KOPT-K1 (cell line): Measurements from ENCODE around the gene ASPSCR1.

Experiments
- H3K27ac ChIP-seq: fragments of 200-600 bp; sonication (generic); 2 replicates; pipeline ENCODE4 v1.5.1; 2016; ENCODE audit warnings: antibody characterized with exemption, mild to moderate bottlenecking, low read depth, low read length; ENCODE audit not compliant: poor library complexity, severe bottlenecking
- H3K36me3 ChIP-seq: fragments of 200-600 bp; sonication (generic); 2 replicates; pipeline ENCODE4 v1.5.1; 2017; ENCODE audit warnings: antibody characterized with exemption, mild to moderate bottlenecking, low read length, moderate library complexity; ENCODE audit not compliant: insufficient read depth
- H3K9me3 ChIP-seq: fragments of 200-600 bp; sonication (generic); 2 replicates; pipeline ENCODE4 v1.5.1; 2017; ENCODE audit warnings: antibody characterized with exemption, low read length, mild to moderate bottlenecking; ENCODE audit not compliant: insufficient read depth, poor library complexity, severe bottlenecking

ASPSCR1 gene

GRCh38 chr17:81962499-81963441, 14.7 kb upstream of the ASPSCR1 start:
- Histone ChIP-seq H3K9me3 (no peaks in the 10 kb centered on the region), H3K36me3 (no peaks in the 10 kb centered on the region), H3K27ac (no peak overlapping the region)

DNA sequence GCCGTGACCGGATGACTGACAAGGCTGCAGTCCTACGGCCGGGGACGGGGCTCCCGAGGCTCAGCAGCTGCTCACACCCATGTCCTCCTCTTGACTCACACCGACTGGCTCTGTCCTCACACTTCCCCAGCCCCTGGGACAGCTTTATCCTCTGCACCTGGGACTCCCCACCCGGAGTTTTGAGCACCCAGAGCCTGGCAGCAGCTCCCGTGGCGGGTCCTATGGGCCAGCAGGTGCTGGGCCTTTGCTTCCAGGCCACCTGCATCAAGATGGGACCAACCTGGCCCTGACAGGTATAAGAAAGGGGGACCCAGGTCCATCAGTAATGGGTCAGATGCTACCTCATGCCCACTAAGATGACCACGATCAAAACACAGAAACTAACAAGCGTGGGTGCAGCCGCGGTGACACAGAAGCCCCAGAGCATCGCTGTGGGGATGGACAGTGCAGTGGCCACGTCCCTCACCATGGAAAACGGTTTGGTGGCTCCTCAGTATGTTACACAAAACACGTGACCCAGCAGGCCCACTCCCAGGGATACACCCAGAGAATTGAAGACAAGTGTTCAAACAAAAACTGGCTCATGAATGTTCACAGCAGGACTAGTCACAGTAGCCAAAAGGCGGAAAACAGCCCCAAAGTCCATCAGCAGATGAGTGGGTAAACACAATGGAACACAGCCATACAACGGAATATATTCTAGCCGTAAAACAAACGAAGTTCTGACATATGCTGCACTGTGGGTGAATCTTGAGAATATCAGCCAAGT, 13.2 kb upstream of the ASPSCR1 start:
- H3K27ac ChIP-seq: no peak overlapping the region
- no peaks in the 10 kb centered on the region for H3K9me3 ChIP-seq
- no peaks in the 10 kb centered on the region for H3K36me3 ChIP-seq

DNA sequence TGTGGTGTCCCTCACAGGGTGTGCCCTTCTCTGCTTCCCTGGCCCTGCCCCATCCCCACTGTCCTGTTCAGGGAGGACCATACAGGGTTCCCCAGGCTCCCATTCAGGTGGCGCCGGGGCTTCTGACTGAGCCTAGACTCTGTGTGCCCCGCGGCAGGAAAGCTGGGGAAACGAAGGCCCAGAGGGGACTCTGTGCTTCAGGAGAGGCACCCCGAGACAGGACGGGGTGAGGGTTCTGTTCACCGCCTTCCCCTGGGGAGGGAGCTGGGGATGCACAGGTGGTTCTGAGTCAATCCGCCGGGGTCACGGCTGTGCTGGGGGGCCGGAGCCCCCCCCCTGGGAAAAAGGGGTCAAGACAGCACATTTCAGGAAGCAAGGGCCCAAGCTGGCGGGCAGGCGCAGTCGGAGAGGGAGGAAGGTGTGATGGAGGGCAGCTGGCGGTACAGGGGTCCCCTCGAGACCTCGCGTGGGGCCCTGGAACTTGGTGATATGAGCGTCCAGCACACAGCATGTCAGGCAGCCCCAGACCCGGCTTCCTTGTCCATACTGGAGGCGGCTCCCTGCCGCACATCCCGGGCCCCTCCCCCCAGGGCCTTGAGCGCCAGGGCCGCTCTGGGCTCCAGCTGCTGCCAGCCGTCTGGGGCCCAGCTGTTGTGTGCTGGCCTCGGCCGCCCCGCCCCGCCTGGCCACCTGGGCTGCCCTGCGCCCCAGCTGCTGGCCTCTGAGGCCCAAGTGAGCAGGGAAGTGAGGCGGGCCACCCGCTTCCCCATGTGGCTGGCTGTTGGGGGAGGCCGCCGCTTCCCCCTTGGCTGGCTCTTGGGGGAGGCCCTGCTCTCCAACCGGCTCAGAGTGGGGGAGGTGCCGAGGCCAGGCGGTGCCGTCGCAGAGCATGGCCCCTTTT, 10.8 kb upstream of the ASPSCR1 start:
- Histone ChIP-seq H3K36me3 (no peaks in the 10 kb centered on the region), H3K27ac (no peak overlapping the region), H3K9me3 (no peaks in the 10 kb centered on the region)

DNA sequence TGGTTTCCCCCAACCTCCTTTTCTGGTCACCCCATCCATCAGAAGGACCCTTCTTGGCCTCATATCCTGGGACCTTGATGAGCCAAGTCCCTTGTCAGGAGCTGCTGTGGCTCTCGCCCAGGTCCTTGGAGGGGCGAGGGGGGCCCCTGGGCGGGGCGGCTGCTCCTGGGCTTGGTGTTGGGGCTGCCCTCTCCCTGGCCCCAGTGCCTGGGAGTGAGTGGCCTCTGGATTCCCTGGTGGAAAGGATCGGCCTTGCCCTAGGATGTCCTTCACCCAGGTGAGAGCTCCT, 10.2 kb upstream of the ASPSCR1 start:
- Histone ChIP-seq H3K36me3 (no peaks in the 10 kb centered on the region), H3K27ac (peak overlapping the region; percentile 56), H3K9me3 (peaks cover 2% of the 10 kb centered on the region)

DNA sequence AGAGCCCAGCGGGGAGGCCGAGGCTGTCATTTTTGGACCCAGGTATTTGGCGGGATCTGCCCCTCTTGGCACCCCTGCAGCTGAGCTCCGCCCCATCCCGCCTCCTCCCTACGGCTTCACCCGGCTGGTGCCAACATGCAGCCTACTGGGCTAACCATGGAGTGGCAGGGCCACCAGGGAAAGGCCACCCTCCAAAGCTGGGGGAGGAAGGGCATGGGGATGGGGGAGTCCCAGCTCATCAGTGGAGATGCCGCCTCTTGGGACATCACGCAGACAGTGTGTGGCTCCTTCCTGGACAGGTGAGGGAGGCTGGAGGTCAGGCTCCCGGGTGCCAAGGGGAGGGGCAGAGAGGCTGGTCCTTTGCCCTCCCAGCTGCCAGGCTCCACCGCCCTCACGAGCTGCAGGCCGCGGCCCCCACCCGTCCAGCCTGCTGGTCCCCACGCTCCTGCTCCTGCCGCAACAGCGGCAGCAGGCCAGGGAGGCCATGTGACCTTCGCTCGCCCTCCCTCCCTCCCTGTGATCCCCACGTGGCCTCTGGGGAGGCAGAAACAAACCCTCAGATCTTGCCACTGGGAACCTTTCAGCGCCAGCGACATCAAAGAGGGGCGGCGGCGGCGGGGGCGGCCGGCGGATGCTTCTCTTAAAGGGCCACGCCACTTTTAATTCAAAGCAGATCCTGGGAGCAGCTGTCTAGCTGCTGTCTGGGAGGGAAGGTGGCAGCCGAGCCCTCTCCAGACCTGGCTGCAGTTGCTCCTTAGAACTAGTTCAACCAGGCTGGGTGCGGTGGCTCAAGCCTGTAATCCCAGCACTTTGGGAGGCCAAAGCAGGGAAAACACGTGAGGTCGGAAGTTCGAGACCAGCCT, 9.7 kb upstream of the ASPSCR1 start:
- Histone ChIP-seq H3K27ac (peak overlapping the region; percentile 56), H3K9me3 (peaks cover 7% of the 10 kb centered on the region), H3K36me3 (no peaks in the 10 kb centered on the region)

DNA sequence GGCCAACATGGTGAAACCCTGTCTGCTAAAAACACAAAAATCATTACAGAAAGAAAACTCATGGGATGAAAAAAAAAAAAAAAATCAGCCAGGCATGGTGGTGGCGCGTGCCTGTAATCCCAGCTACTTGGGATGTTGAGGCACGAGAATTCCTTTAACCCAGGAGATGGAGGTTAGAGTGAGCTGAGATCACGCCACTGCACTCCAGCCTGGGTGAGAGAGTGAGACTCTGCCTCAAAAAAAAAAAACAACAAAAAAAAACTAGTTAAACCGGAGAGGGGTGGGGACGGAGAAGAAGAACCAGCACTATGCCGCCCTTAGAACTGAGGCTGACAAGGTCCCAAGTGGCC, 9.1 kb upstream of the ASPSCR1 start:
- H3K36me3 ChIP-seq: no peaks in the 10 kb centered on the region
- H3K9me3 ChIP-seq: peaks cover 12% of the 10 kb centered on the region
- H3K27ac ChIP-seq: peak overlapping the region; percentile 56

DNA sequence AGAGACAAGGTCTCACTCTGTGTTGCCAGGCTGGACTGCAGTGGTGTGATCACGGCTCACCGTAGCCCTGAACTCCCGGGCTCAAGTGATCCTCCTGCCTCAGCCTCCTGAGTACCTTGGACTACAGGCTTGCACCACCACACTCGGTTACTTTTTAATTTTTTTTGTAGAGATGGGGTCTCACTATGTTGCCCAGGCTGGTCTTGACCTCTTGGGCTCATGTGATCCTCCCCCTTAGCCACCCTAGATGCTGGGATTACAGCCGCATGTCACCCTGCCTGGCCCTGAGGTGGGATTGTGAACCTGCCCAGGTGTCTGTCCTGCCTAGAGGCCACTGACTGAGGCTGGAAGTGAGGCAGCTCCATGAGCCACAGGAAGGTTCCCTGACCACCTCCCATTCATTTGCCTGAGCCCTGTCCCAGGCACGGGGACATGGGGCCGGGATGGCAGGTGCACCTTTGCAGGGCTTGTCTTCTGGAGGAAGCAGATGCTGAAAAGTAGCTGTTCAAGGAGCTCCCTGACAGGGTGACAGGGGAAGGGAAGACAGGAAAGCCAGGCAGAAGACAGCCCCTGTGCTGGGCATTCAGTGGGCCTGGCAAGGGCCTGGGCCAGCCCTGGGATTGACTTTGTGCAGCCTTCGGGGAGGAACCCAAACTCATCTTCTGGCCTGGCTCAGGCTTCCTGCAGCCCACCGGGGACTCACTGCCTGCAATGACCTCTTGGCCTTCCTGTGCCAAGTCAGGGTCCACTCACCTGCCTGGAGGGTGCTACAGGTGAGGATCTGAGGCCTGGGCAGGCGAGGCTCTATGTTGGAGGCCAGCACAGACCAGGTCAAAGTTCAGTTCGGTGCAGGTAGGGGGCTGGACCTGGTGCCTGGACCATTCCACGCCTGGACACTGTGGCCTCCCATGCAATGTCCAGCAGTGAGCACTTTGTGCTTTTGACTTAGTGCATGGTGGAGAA, 8.3 kb upstream of the ASPSCR1 start:
- Histone ChIP-seq H3K27ac (no peak overlapping the region), H3K36me3 (no peaks in the 10 kb centered on the region), H3K9me3 (peaks cover 18% of the 10 kb centered on the region)

DNA sequence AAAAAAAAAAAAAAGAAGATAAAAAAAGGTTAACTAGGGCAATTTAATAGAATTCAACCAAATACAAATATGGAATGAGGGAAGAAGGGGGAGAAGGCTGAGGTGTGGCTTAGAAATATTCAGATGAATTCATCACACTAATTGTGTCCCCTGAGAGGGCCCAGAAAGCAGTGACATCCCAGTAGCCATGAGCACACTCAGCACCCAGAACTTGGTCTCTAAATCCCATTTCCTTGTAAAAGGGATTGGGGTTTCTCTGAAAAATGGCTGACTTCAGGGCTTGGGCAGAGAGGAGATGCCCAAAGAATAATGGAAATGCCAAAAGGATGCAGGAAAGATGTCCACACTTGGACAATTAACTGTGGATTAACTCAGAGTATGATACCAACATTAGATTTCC, 4.0 kb upstream of the ASPSCR1 start:
- Histone ChIP-seq H3K36me3 (no peaks in the 10 kb centered on the region), H3K27ac (no peak overlapping the region), H3K9me3 (peaks cover 20% of the 10 kb centered on the region)

DNA sequence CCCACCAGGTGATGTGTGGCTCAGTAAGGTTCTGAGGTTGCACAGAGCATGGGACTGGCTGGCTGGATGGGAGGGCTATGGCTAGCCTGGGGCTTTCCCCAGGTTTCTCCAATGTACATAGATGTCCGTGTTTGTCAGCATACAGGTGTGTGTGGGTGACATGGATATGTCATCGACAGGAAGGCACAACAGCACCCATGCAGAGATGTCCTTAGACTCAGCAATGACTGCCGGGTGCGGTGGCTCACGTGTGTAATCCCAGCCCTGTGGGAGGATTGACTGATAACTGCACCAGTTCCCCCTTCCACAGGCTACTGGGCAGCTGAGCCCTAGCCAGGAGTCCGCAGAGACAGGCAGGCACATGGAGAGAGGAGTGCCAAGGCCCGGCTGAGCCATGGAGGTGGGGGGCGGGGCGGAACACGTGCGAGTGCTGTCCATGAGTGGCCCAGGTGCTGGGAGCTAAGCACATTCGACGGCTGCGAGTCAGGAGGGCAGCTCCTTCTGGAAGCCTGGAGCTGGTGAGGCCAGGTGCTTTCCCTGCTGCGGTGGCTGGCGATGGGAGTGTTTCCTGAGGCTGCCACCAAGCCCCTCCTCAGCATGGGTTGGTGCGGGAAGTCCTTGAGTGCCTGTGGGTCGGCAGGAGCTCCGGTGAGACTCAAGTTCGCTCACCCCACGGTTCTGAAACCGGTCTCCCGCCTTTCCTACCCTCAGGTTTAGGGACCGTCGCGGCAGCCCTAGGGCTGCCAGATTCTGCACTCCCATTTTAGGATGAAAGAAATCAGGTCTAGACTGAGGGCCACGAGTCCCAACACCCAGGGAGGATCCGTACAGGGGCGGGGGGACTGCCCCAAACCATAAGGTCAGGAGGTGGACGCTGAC, 858 bp upstream of the ASPSCR1 start:
- peaks cover 20% of the 10 kb centered on the region for H3K9me3 ChIP-seq
- peaks cover 5% of the 10 kb centered on the region; the same call in 1 of the 2 replicates for H3K36me3 ChIP-seq
- H3K27ac ChIP-seq: peak overlapping the region; percentile 80

DNA sequence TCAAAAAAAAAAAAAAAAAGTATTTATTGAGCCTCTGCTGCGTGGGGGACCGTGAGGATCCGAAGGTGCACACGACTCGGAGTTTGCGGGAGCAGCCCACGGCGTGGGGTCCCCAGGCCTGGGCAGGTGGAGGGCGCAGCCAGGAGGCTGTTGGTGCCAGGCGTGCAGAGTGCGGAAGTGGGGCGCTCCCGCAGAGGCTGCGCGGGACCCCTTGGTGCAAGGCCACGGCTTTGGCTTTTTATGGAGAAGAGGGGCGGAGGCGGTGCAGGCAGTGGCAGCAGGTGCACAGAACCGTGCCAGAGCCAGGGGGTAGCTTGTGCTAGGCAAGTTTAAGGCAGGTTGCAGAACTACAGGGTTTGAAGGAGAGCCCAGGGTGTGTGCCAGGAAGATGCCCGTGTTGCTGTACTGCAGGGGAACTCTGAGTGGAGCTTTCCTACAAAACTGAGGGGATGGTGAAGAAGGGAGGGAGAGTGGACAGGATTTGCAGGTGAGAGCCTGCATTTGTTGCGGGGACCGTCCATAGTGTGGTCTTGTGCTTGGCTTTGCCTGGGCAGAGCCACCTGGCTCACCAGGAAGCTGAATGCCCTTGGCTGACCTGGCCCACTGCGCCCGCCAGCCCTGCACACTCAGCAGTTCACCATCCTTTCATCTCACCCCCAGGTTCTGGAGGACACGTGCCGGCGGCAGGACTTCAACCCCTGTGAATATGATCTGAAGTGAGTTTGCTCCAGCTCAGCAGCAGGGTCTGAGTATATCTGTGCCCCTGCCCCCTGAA, 1.3 kb downstream of the ASPSCR1 start:
- peaks cover 5% of the 10 kb centered on the region; the same call in 1 of the 2 replicates for H3K36me3 ChIP-seq
- H3K27ac ChIP-seq: no peak overlapping the region
- peaks cover 6% of the 10 kb centered on the region for H3K9me3 ChIP-seq

DNA sequence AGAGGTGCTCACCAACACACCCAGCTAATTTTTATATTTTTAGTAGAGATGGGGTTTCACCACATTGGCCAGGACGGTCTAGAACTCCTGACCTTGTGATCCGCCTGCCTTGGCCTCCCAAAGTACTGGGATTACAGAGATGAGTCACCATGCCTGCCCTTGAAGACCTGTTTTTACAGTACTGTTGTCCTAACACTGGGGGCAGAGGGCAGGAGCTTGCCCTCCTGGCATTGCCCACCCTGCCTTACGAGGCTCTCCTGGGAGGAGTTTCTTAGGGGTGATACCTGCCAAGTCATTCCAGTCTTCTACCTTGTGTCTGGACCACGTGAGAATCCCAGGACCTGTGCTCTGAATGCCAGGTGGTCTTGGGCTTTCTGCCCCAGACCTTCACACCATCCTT, 2.7 kb downstream of the ASPSCR1 start:
- no peak overlapping the region for H3K27ac ChIP-seq
- H3K36me3 ChIP-seq: peaks cover 13% of the 10 kb centered on the region
- H3K9me3 ChIP-seq: no peaks in the 10 kb centered on the region

GRCh38 chr17:81980707-81981343, 3.4 kb downstream of the ASPSCR1 start:
- no peak overlapping the region for H3K27ac ChIP-seq
- H3K36me3 ChIP-seq: peaks cover 20% of the 10 kb centered on the region
- no peaks in the 10 kb centered on the region for H3K9me3 ChIP-seq
